Lower leg skin (tissue), 4 donors: Measurements from ENCODE around the gene CEP295NL. TPM values are rescaled to one million over a fixed set of nuclear protein-coding genes. Genes with fewer than 3 reads are reported as not detected.

Experiments
- DNase-seq, 2 donors: peaks; one replicate each; pipeline ENCODE4 v3.0.0-alpha.2; 2019; ENCODE audit warnings: low spot score in 2 of 2
- H3K4me3 ChIP-seq: fragments of 200-600 bp; sonication (generic); 2 replicates; pipeline ENCODE4 v1.5.1; 2017; ENCODE audit warnings: mild to moderate bottlenecking, low read depth; ENCODE audit not compliant: poor library complexity, severe bottlenecking
- POLR2A ChIP-seq, 2 donors: fragments of 450-650 bp; IDR thresholded peaks; one replicate each; pipeline ENCODE4 v1.6.1; 2016 to 2017; ENCODE audit warnings: antibody characterized with exemption in 2 of 2, mild to moderate bottlenecking in 1 of 2, moderate library complexity in 1 of 2
- WGBS, 2 donors: methylation state at CpG; one replicate each; pipeline ENCODE4 v1.1.5; 2018; 5-methylcytosine and 5-hydroxymethylcytosine counted together
- intact Hi-C: fragments of 100-400 bp; cut with DNase I; formaldehyde crosslinking; loops from one replicate; pipeline ENCODE4 v1.15.0; 2023; ENCODE audit warnings: low total_unique reads
- total RNA-seq, 4 donors: library from RNA; depleted of rRNA; stranded (reverse); fragments of >200 nt; gene quantifications; one replicate each; pipeline ENCODE4 v1.1.0, GENCODE V29; 2016
- TF ChIP-seq, protein P1 (sequence below), 3 donors: fragments of 450-650 bp; IDR thresholded peaks; one replicate each; pipeline ENCODE4 v1.5.1; 2016; ENCODE audit warnings: antibody characterized with exemption in 3 of 3, mild to moderate bottlenecking in 3 of 3, moderate library complexity in 2 of 3

The CEP295NL gene
- total RNA-seq, 4 donors from 2014 or later = 2.0 to 2.9 (median 2.6) TPM

GRCh38 chr17:78898075-78898836 is 4.7 kb downstream of the CEP295NL start:
- H3K4me3 ChIP-seq = no peak overlapping the region
- 77 to 78% methylated on average over 17 of the region's 17 CpGs for WGBS, 2 donors
- no peak for DNase-seq
- intact Hi-C loops = no loop called here
- no peak for TF ChIP-seq POLR2A (IDR thresholded peaks at IDR 0.05)
- TF ChIP-seq, protein P1, sequence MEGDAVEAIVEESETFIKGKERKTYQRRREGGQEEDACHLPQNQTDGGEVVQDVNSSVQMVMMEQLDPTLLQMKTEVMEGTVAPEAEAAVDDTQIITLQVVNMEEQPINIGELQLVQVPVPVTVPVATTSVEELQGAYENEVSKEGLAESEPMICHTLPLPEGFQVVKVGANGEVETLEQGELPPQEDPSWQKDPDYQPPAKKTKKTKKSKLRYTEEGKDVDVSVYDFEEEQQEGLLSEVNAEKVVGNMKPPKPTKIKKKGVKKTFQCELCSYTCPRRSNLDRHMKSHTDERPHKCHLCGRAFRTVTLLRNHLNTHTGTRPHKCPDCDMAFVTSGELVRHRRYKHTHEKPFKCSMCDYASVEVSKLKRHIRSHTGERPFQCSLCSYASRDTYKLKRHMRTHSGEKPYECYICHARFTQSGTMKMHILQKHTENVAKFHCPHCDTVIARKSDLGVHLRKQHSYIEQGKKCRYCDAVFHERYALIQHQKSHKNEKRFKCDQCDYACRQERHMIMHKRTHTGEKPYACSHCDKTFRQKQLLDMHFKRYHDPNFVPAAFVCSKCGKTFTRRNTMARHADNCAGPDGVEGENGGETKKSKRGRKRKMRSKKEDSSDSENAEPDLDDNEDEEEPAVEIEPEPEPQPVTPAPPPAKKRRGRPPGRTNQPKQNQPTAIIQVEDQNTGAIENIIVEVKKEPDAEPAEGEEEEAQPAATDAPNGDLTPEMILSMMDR (IDR thresholded peaks at IDR 0.05) = no peak

GRCh38 chr17:78897664-78898047 is 5.3 kb downstream of the CEP295NL start:
- DNase-seq = no peak
- no peak for TF ChIP-seq POLR2A (IDR thresholded peaks at IDR 0.05)
- TF ChIP-seq, protein P1 (IDR thresholded peaks at IDR 0.05) = no peak
- H3K4me3 ChIP-seq = no peak overlapping the region
- 65 to 78% methylated on average over 7 of the region's 7 CpGs for WGBS, 2 donors
- intact Hi-C loops = no loop called here

DNA sequence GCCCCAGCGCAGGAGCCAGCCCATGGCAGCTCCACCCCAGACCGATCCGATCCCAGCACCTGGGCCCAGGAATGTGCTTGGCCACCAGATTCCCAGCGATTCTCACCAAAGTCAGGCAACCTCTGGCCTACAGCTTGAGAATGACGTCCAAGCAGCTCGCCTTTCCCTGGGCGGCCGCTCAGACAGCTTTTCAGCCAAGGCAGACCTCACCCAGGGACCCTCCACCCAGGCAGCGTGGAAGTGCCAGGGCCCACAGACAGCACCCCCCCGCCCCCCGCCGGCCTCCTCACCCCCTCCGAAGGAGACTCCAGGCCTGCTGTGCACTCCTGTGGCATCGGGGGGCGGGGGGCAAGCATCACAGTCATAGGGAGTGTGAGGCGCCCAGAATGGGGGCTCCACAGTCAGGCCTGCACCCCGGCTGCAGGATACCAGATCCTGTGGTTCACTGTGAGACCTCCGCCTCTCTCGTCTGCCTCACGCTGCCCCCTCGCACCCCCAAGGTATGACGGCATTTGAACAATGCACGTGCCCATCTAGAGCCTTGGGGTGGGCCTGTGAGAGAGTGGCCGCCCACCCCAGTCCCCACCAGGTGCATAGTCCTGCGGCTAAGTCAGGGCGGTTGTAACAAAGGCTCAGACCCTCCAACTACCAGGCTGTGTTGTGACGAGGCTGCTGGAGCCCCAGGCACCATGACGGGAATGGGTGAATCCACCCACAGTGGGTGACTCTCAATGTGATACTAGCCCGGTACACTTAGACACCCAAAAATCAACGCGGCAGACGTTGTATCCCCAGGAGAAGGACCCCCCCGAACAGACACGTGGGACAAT is 6.0 kb downstream of the CEP295NL start:
- H3K4me3 ChIP-seq = no peak overlapping the region
- intact Hi-C loops = no loop called here
- DNase-seq = no peak
- TF ChIP-seq POLR2A (IDR thresholded peaks at IDR 0.05) = no peak
- TF ChIP-seq, protein P1 (IDR thresholded peaks at IDR 0.05) = no peak
- WGBS, 2 donors = 78 to 84% methylated on average over 31 to 32 of the region's 34 CpGs

- WGBS, 2 donors = 75 to 79% methylated on average over 20 of the region's 20 CpGs
- TF ChIP-seq, protein P1 (IDR thresholded peaks at IDR 0.05) = no peak
- no peak for TF ChIP-seq POLR2A (IDR thresholded peaks at IDR 0.05)
These were observed 6.7 kb downstream of the CEP295NL start for GRCh38 chr17:78896091-78896833.

DNA sequence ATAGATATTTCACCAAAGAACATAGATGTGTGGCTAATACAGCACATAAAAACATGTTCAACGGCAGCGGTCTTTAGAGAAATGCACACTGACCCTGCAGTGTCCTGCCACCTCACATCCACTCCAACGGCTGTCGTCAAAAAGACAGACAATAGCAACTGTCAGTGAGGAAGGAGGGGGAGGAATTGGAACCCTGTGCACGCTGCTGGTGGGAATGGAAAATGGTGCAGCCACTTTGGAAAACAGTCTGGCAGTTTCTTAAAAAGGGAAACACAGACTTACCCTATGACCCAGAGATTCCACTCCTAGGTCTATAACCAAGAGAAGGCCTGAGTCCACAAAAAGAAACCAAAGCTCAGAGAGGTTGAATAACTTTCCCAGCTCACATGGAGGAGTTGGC is 7.7 kb downstream of the CEP295NL start:
- 62 to 63% methylated on average over 5 of the region's 5 CpGs for WGBS, 2 donors
- TF ChIP-seq, protein P1 (IDR thresholded peaks at IDR 0.05) = no peak
- TF ChIP-seq POLR2A (IDR thresholded peaks at IDR 0.05) = no peak
- DNase-seq = no peak
- intact Hi-C loops = no loop called here
- no peak overlapping the region for H3K4me3 ChIP-seq

More at GRCh38 chr17:78896091-78896833, 6.7 kb downstream of the CEP295NL start:
- DNase-seq = no peak
- intact Hi-C loops = no loop called here
- H3K4me3 ChIP-seq = no peak overlapping the region
